NCI-H2107 treated with DMSO at 0.1 percent for 48 hours (cell line): ENCODE measurements around the gene ING3.

Source experiments
- DNase-seq: peaks from one replicate; lab custom pipeline; 2025; ENCODE audit not compliant: unreplicated experiment; lab: John Stamatoyannopoulos, UW

The ING3 gene, protein sequence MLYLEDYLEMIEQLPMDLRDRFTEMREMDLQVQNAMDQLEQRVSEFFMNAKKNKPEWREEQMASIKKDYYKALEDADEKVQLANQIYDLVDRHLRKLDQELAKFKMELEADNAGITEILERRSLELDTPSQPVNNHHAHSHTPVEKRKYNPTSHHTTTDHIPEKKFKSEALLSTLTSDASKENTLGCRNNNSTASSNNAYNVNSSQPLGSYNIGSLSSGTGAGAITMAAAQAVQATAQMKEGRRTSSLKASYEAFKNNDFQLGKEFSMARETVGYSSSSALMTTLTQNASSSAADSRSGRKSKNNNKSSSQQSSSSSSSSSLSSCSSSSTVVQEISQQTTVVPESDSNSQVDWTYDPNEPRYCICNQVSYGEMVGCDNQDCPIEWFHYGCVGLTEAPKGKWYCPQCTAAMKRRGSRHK

DNA sequence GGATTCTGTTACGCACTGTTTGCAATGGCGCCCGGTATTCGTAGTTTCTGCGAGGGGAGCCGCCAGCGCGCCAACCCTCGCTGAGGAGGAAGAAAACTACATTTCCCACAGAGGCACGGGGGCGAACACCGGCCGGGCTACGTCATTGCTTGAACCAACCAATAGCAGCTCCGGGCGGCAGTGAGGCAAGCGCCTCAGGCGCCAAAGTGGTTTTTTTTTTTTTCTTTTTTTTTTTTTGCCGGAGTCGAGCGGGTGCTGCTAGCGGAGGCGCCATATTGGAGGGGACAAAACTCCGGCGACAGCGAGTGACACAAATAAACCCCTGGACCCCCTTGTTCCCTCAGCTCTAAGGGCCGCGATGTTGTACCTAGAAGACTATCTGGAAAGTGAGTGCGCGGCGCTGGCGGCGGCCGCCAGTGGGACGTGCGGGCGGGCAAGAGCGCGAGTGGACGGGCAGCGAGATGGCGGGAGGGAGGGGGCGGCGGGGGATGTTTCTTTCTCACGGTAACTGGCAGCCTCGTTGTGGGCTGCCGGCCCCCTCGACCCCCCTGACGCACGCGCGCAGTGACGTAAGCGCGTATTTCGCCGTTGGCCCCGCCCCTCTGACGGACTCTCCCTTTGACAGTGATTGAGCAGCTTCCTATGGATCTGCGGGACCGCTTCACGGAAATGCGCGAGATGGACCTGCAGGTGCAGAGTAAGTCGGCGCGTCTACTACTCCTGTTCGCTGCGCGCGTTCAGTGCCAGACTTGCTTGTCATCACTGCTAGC, at the start of gene ING3:
Gene ING3 (plus strand): TSS at position 239 of the 770 bp plus-strand sequence. CDS start 120 bp downstream, at position 359.
- DNase-seq, result peak; percentile 98

DNA sequence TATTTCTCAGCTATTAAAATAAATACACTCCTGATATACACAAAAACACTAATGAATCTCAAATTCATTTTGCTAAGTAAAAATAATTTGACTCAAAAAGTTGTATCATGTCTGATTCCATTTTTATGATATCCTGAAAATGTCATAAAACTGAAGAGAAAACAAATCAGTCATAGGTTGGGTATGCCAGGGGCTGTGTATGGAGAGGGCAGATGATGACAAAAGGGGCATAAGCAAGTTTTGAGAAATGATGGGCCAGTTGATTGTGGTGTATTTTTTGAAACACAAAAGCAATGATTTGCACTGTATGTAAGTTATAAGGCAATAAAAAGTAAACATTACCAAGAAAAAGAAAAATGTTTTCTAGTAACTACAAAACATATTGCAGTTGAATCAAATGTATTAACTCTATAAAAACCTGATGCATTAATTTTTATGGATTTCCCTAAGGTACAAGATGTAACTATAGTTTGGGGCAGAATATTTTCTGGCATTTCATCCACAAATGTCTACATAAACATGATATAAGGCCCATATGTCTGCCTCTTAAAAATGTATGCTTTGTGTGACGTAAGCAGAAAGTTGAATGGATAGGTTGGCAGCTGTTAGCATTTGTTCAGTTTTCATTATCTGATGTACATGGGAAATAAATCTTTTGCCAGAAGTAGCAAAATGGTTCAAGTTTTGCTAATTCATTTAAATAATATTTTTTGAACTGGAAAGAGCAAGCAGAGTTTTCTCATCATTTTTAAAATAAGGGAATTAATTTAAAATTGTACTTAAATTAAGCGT, 35.1 kb upstream of the ING3 start:
- no peak for DNase-seq

DNA sequence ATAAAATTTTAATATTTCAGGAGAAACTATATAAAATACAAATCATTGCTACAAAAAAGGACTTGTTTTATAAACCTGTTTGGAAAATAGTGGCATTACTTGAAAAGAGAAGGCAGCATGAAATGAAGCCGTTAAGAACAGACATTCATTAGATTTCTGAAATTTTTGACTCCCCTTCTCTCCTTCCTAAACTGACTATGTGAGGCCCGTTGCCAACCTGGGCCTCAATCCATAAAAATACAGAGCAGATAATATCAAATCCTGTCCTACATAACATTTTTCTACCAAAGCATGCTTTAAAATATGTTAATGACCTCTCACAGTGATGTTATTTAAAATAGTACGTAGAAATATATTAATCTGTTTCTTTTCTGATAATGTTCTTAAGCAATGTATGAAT, 34.5 kb upstream of the ING3 start:
- no peak for DNase-seq

- no peak for DNase-seq
These were observed 34.0 kb upstream of the ING3 start for GRCh38 chr7:120916538-120916937.

DNA sequence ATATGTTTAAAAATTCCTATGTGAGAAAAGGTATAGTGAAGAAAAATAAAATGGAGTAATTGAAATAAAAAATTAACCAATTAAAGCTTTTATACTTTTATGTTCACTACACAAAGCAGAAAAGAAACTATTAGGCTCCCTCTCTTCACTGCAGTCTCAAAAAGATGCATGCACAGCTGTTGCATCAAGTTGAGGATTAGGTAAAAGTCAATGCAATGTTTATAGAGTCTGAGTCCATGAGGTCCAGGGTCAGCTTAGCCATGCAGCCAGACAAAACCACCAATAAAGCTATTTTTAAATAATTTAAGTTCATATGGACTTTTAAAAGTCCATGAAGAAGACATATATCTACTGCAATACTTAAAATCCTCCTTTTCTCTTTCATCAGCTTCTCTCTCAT, 31.1 kb upstream of the ING3 start:
- no peak for DNase-seq

DNA sequence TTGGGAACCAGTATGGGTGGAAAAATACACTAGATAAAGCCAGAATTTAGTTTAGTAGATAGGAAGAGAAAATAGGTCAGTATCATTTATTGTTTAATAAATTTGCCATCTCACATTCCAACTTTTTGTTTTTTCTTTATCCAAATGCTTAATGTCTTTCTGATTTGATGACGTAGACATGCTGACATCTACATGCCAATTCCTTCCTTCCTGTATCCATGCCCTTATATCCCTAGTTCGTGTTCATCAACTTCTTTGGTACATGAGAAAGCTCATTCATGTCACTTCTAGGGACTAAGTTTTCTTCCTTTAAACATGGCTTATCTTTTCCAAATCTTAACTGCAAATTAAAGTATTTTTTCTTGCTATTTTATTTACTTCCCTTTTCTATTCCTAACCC, 30.5 kb upstream of the ING3 start:
- DNase-seq, result no peak

- DNase-seq, result no peak
These were observed 29.8 kb upstream of the ING3 start for GRCh38 chr7:120920591-120921274.

GRCh38 chr7:120924837-120925236, 25.7 kb upstream of the ING3 start:
- no peak for DNase-seq

- no peak for DNase-seq
These were observed 25.2 kb upstream of the ING3 start for GRCh38 chr7:120925392-120925791.

DNA sequence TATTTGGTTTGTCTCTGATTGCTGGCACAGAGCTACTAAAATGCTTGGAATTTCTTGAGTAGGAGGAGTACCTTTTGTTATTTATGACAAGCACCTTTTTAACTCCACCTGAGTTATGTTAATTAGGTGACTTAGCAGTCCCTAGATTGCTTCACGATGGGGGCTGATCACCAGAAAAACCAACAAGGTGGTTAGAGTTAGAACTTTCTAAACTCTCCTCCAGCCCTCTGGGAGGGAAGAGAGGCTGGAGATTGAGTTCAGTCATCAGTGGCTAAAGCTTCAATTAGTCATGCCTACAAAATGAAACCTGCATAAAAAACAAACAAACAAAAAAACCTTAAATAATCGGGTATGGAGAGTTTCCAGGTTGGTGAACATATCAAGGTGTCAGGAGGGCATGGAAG, 23.6 kb upstream of the ING3 start:
- no peak for DNase-seq

DNA sequence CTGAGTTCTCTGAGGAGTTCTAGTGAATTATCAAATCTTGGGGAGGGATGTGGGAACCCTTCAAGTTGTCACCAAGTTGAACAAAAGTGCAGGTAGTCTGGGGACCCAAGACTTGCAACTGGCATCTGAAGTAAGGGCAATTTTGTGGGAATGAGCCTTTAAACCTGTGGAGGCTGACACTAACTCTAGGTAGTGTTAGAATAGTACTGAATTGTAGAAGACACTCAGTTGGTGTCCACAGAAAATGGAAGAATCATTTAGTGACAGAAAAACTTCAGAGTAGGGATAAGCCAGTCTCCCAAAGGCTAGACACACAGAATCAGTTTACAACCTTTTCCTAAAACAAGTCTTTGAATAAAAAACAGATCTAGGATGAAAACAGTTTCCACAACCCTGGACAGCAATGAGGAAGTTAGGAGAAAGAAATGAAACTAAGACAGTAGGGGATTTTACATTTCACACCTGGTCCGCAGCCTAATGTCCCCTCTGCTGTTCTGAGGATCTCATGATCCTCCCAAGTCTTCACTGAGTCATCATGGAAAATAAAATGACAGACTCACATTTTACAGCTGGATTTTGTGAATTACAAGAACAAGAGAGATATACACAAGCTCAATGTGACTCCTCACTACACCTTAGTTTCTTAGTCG, 23.0 kb upstream of the ING3 start:
- DNase-seq, result no peak

DNA sequence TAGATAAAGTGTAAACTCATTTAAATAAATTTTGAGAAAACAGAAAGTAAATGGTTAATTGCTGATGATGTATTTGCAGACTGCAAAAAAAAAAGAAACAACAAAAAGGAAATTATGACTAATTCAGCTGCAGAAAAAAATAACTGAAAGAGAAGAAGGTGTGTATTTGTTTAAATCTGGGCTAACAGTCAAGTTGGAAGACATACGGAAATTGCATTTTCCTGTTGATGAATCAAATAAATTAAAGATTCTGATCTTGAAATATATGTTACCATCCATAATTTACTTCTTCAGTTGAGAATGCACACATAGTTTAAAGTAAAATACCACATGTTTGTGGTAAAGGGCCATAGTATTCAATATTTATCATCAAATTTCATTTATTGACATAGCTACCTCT, 19.3 kb upstream of the ING3 start:
- no peak for DNase-seq

DNA sequence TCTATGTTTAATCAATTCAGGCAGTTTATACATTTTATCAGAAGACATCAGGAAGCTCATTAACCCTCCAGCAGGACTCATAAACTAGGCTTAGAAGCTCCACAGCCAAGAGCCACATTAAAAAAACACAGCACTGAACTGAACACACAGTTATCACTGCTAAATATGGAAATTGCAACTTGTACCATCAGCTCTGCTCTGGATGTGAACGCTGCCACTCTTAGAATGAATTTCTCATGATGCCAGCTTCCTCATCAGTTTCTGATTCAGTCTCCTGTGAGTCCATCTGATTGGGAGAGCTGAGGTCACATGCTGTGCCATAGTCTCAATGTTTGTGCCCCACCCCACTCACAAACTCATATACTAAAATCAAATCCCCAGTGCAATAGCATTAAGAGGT, 17.1 kb upstream of the ING3 start:
- no peak for DNase-seq

- no peak for DNase-seq
These were observed 11.2 kb upstream of the ING3 start for GRCh38 chr7:120939345-120939744.

- no peak for DNase-seq
These were observed 9.5 kb upstream of the ING3 start for GRCh38 chr7:120941064-120941463.

- DNase-seq, result no peak
These were observed 8.7 kb upstream of the ING3 start for GRCh38 chr7:120941856-120942255.

GRCh38 chr7:120942861-120943260, 7.7 kb upstream of the ING3 start:
- no peak for DNase-seq

DNA sequence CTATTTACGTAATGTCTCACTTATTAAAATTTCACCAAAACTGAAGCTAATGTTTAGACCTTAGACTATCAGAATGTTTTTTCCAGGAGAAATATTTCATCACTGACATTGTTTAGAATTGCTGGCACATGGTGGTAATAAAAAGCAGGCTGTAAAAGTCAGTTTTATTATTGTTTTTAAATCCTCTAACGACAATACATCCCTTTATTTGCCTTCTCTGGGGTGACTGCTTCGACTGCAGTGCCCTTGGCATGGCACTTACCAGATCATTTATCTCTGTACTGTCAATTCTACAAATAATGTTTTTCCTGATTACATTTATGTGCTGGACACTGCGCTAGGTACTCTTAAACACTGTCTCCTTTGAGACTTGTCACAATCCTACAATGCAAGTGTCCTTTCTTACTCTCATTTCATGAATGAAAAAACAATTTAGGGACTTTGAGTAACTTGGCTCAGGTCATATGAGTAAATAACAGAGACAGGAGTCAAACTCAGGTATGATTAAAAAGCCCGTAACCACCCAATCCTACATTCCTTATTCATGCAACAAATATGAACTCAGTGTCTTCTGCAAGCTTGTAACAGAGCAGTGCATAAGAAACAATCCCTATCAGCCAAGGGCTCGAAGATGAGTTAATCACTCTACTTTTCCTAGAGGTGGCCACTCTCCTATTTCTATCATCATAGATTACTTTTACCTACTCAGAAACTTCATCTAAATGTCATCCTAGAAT, 5.6 kb upstream of the ING3 start:
- DNase-seq, result no peak

- DNase-seq, result no peak
These were observed 2.6 kb upstream of the ING3 start for GRCh38 chr7:120947980-120948379.

GRCh38 chr7:120949393-120949911, 1.1 kb upstream of the ING3 start:
- no peak for DNase-seq
